ENCODE data around the gene MED26. TPM values are rescaled to one million over a fixed set of nuclear protein-coding genes. Genes with fewer than 3 reads are reported as not detected.

The MED26 gene
- total and polyA plus RNA-seq, 2 of the 13 experiments (the other 11 are each of a cell fraction or from before 2014, with no cell fraction given) = 3.5 to 3.8 TPM

GRCh38 chr19:16628183-16628983 is at the start of gene MED26 (continued):
- peak; percentile 47; the same call in 1 of the 2 replicates for TF ChIP-seq BCL3 (CRISPR knock-in tag; IDR thresholded peaks at IDR 0.05)
- TF ChIP-seq NCOR1 (IDR thresholded peaks at IDR 0.05; ENCODE audit: borderline replicate concordance, low read length) = no peak
- no peak for TF ChIP-seq ZEB1 (IDR thresholded peaks at IDR 0.05; ENCODE audit: insufficient replicate concordance, low read depth)
- TF ChIP-seq ZNF30 (CRISPR knock-in tag; IDR thresholded peaks at IDR 0.05) = no peak
- TF ChIP-seq MAF1 (CRISPR knock-in tag; IDR thresholded peaks at IDR 0.05; ENCODE audit: borderline replicate concordance) = no peak
- TF ChIP-seq CBX2 (IDR thresholded peaks at IDR 0.05; ENCODE audit: low read depth, low read length) = no peak
- no peak for TF ChIP-seq CBX2 (CRISPR knock-in tag; IDR thresholded peaks at IDR 0.05; ENCODE audit: low read depth)
- no peak for TF ChIP-seq ATAD3A (CRISPR knock-in tag; IDR thresholded peaks at IDR 0.05)
- no peak for TF ChIP-seq ZNF615 (CRISPR knock-in tag; IDR thresholded peaks at IDR 0.05; ENCODE audit: borderline replicate concordance)
- TF ChIP-seq NR3C1 (CRISPR knock-in tag; IDR thresholded peaks at IDR 0.05) = no peak
- peak; percentile 32 for TF ChIP-seq HOXA3 (CRISPR knock-in tag; IDR thresholded peaks at IDR 0.05)
- TF ChIP-seq ZNF142 (CRISPR knock-in tag; IDR thresholded peaks at IDR 0.05) = no peak
- 0 out of 2 replicates have a peak, but pooled peaks have one; percentile 35 for TF ChIP-seq PBX3 (CRISPR knock-in tag; IDR thresholded peaks at IDR 0.05; ENCODE audit: borderline replicate concordance)
- 0 out of 2 replicates have a peak, but pooled peaks have one; percentile 54 for TF ChIP-seq IRF1 (CRISPR knock-in tag; IDR thresholded peaks at IDR 0.05; ENCODE audit: low read depth)
- no peak for TF ChIP-seq ZKSCAN8 (CRISPR knock-in tag; IDR thresholded peaks at IDR 0.05; ENCODE audit: borderline replicate concordance)
- TF ChIP-seq ZNF747 (CRISPR knock-in tag; IDR thresholded peaks at IDR 0.05; ENCODE audit: borderline replicate concordance) = peak; percentile 78; the same call in 1 of the 2 replicates
- TF ChIP-seq ZNF724P (CRISPR knock-in tag; IDR thresholded peaks at IDR 0.05; ENCODE audit: borderline replicate concordance) = no peak
- TF ChIP-seq CHD2 (IDR thresholded peaks at IDR 0.05; ENCODE audit: low read depth, low read length) = no peak
- TF ChIP-seq BRCA1 (CRISPR knock-in tag; IDR thresholded peaks at IDR 0.05) = no peak
